Lower lobe of right lung (tissue), 2 donors: ENCODE results near the gene CXCR1. TPM values are rescaled to one million over a fixed set of nuclear protein-coding genes. Genes with fewer than 3 reads are reported as not detected.
A peak's percentile ranks its signal among the peaks of the same experiment; 100 is the strongest.

ENCODE experiments used
- ATAC-seq, 2 donors: fragments of 200-7000 bp; cut with Tn5 transposase; one replicate each; pipeline ENCODE4 v1.9.1; 2020 to 2022; ENCODE audit warnings: mild to moderate bottlenecking in 2 of 2, moderate library complexity in 2 of 2
- DNase-seq: peaks from one replicate; pipeline ENCODE4 v3.0.0-alpha.2; 2020
- H3K27ac ChIP-seq: fragments of 200-600 bp; one replicate; pipeline ENCODE4 v1.8.0; 2022
- H3K27me3 ChIP-seq: fragments of 200-600 bp; one replicate; pipeline ENCODE4 v1.8.0; 2022; ENCODE audit warnings: low read depth
- H3K36me3 ChIP-seq: fragments of 200-600 bp; one replicate; pipeline ENCODE4 v1.8.0; 2022; ENCODE audit warnings: mild to moderate bottlenecking
- H3K4me1 ChIP-seq: fragments of 200-600 bp; one replicate; pipeline ENCODE4 v1.8.0; 2022
- H3K4me3 ChIP-seq: fragments of 200-600 bp; one replicate; pipeline ENCODE4 v1.8.0; 2022; ENCODE audit warnings: mild to moderate bottlenecking
- H3K9me3 ChIP-seq: fragments of 200-600 bp; one replicate; pipeline ENCODE4 v1.8.0; 2022
- intact Hi-C: fragments of 100-400 bp; cut with DNase I; formaldehyde crosslinking; loops from one replicate; pipeline ENCODE4 v1.11.0; 2022
- total RNA-seq: library from RNA; stranded (reverse); fragmentation: NEBNext Ultra II Directional; extraction: Animal tissue kit (Norgen Biotek cat#: 25700); gene quantifications from one replicate; pipeline ENCODE4 v1.2.1, GENCODE V29; 2021
- TF ChIP-seq, protein P1 (sequence below): fragments of 200-600 bp; IDR thresholded peaks from one replicate; pipeline ENCODE4 v1.8.0; 2022; ENCODE audit warnings: antibody characterized with exemption, mild to moderate bottlenecking
- donor health status: DM: no; HTN: yes; CAD: no; lungs with severe emphysema.

The CXCR1 gene
- total RNA-seq, 1 donor from 2014 or later = 10.4 TPM

DNA sequence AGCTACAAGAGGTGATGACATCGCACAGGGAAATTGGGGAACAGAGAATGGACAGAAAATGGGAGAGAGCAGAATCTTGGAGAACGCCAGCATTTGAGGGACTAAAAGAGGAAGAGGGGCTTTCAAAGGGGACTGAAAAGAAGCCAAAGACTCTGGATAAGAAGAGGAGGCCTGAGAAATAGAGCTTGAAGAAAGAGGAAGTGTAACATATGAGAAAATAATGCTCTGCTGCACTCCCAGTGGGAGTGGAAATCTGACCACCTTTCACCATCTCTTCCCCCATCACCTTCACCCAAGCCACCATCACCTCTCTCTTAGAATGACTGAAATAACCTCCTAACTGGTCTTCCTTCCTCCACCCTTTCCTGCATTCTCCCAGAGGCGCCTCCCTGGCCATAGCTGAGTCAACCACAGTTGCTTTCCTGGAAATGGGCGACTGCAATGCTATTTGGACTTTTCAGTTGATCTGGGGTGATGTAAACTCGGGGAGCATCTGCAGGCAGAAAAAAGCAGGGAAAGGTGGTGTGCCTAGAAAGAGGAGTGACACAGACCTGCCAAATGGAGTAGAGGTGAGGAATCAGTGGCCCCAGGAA, 16.8 kb downstream of the CXCR1 start:
- Histone ChIP-seq H3K36me3 (no peaks in the 10 kb centered on the region), H3K4me3 (no peak overlapping the region), H3K27ac (no peak overlapping the region), H3K4me1 (no peaks in the 10 kb centered on the region), H3K27me3 (no peaks in the 10 kb centered on the region), H3K9me3 (no peaks in the 10 kb centered on the region)
- TF ChIP-seq, protein P1, sequence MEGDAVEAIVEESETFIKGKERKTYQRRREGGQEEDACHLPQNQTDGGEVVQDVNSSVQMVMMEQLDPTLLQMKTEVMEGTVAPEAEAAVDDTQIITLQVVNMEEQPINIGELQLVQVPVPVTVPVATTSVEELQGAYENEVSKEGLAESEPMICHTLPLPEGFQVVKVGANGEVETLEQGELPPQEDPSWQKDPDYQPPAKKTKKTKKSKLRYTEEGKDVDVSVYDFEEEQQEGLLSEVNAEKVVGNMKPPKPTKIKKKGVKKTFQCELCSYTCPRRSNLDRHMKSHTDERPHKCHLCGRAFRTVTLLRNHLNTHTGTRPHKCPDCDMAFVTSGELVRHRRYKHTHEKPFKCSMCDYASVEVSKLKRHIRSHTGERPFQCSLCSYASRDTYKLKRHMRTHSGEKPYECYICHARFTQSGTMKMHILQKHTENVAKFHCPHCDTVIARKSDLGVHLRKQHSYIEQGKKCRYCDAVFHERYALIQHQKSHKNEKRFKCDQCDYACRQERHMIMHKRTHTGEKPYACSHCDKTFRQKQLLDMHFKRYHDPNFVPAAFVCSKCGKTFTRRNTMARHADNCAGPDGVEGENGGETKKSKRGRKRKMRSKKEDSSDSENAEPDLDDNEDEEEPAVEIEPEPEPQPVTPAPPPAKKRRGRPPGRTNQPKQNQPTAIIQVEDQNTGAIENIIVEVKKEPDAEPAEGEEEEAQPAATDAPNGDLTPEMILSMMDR = no peak
- DNase-seq (no peak), ATAC-seq (no peak)
- intact Hi-C loops = no loop called here

DNA sequence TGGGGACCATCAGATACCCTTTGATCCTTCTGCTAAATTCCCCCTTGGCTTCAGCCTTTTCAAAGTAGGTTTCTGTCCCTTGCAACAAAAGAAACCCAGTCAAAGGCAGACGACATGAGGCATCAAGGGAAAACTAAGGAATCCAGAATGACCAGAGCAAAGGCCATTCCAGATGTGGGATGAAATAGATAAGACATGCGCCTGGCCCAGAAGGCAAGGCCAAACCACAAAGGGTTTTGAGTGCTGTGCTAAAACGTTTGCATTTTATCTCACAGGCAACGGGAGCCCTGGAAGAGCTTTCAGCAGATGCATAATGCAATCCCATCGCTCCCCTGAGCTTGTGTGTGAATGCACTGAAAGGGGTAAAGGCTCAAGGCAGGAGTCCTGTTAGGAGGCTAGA, 17.7 kb downstream of the CXCR1 start:
- TF ChIP-seq, protein P1 = no peak
- DNase-seq (no peak), ATAC-seq (no peak)
- H3K9me3 ChIP-seq = no peaks in the 10 kb centered on the region
- no peaks in the 10 kb centered on the region for H3K36me3 ChIP-seq
- H3K4me3 ChIP-seq = no peak overlapping the region
- H3K4me1 ChIP-seq = no peaks in the 10 kb centered on the region
- intact Hi-C loops = no loop called here
- H3K27ac ChIP-seq = no peak overlapping the region
- H3K27me3 ChIP-seq = no peaks in the 10 kb centered on the region

DNA sequence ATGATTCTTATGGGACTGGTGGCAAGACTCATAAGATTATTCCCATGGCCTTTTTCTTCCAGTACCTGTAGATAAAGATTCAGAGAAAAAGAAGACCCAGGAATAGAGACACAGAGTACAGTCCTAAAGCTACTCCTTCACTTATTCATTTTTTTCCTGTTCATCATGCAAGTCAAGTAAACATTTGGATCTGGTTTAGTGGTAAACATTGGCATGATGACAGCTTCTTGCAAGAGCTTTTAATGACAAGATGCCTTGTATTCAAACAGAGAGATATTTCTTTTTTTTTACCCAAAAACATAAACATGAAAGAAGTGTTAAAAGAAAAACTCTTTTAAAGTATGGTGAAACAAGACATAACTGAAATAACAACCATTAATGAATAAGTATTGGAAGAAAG, 20.7 kb downstream of the CXCR1 start:
- Histone ChIP-seq H3K4me1 (no peaks in the 10 kb centered on the region), H3K36me3 (no peaks in the 10 kb centered on the region), H3K4me3 (no peak overlapping the region), H3K9me3 (no peaks in the 10 kb centered on the region), H3K27ac (no peak overlapping the region), H3K27me3 (no peaks in the 10 kb centered on the region)
- DNase-seq = no peak
- TF ChIP-seq, protein P1 = no peak
- ATAC-seq = no peak
- intact Hi-C loops = no loop called here

DNA sequence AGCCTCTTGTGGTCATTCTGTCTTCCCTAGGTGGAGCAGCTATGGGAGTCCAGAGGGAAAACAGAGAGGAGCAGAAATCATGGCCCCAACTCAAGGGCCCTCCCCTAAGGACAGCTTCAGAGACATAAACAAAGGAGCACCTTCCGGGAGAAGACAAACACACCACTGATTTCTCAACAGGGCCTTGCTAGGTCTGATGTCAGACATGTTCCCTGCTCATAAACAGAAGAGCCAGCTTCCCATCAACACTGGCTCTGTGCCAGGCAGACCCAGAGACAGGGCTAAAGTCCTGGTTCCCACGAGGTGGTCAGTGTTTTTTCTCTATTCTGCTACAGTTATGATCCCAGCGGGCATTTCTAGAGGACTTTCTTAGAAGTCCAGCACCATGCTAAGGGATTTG, 21.6 kb downstream of the CXCR1 start:
- ATAC-seq = peak in 1 of 2 donors; percentile 55

DNA sequence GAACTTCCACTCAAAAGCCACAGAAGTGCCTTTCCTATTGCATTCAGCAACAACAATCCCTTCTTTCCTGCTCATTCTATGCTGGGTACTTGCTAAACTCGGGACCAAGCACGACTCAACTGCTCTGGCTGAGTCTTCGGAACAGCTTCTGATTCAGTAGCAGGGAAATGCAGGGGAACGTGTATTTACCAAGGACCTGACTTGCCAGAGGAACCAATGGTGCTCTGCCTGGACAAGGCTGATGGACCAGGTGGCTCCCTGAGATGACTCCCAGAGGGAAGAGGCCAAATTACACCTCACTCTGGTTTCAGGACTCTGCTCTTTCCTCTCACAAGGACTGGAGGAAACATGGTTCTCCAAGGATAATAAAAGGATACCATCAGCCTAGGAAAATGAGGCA, 28.7 kb downstream of the CXCR1 start:
- intact Hi-C loops = no loop called here
- TF ChIP-seq, protein P1 = no peak

More for the DNA sequence above, 21.6 kb downstream of the CXCR1 start:
- Histone ChIP-seq H3K9me3 (no peaks in the 10 kb centered on the region), H3K36me3 (no peaks in the 10 kb centered on the region), H3K4me1 (no peaks in the 10 kb centered on the region), H3K27ac (no peak overlapping the region), H3K27me3 (no peaks in the 10 kb centered on the region), H3K4me3 (no peak overlapping the region)
- intact Hi-C loops = no loop called here
- TF ChIP-seq, protein P1 = no peak
- peak; percentile 73 for DNase-seq

More for the DNA sequence above, 28.7 kb downstream of the CXCR1 start:
- Histone ChIP-seq H3K4me3 (no peak overlapping the region), H3K27me3 (peaks cover 11% of the 10 kb centered on the region), H3K27ac (no peak overlapping the region), H3K9me3 (no peaks in the 10 kb centered on the region), H3K4me1 (no peaks in the 10 kb centered on the region), H3K36me3 (no peaks in the 10 kb centered on the region)
- DNase-seq = no peak
- no peak for ATAC-seq
